NB4 (cell line): ENCODE data around the gene EEF1AKMT1.

Experiments
- POLR2A ChIP-seq: IDR thresholded peaks from 2 replicates; pipeline ENCODE4 v1.6.1; 2011; ENCODE audit warnings: mild to moderate bottlenecking; ENCODE audit not compliant: insufficient read length; ENCODE audit errors: extremely low read depth
- TF ChIP-seq, protein P1 (sequence below): IDR thresholded peaks from one replicate; pipeline ENCODE4 v1.5.1; 2012; ENCODE audit warnings: low read depth, low read length

DNA sequence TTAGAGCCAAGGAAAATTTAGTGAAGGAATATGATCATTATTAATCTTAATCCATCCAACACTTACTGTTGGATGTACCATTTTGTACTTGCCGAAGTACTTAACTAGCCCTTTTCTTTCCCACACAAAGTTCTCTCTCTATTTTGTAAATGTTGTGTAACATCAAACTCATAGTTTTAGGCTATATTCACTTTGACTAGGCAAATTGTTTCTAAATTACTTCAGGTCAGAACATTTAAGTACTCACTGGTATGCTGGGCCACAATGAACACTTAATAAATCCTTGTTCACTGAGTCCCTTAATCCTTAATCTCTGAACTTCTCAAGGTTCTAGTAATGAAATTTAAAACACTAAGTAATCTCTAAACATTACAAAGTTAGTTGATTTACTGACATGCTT is 49.3 kb upstream of the EEF1AKMT1 start:
- TF ChIP-seq POLR2A = no peak
- TF ChIP-seq, protein P1, sequence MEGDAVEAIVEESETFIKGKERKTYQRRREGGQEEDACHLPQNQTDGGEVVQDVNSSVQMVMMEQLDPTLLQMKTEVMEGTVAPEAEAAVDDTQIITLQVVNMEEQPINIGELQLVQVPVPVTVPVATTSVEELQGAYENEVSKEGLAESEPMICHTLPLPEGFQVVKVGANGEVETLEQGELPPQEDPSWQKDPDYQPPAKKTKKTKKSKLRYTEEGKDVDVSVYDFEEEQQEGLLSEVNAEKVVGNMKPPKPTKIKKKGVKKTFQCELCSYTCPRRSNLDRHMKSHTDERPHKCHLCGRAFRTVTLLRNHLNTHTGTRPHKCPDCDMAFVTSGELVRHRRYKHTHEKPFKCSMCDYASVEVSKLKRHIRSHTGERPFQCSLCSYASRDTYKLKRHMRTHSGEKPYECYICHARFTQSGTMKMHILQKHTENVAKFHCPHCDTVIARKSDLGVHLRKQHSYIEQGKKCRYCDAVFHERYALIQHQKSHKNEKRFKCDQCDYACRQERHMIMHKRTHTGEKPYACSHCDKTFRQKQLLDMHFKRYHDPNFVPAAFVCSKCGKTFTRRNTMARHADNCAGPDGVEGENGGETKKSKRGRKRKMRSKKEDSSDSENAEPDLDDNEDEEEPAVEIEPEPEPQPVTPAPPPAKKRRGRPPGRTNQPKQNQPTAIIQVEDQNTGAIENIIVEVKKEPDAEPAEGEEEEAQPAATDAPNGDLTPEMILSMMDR = no peak
